ENCODE data around the gene CADM1. TPM values are rescaled to one million over a fixed set of nuclear protein-coding genes. Genes with fewer than 3 reads are reported as not detected.

Gene CADM1
- total and polyA plus RNA-seq, 8 donors, result 6.3 to 38.8 (median 24.5) TPM

DNA sequence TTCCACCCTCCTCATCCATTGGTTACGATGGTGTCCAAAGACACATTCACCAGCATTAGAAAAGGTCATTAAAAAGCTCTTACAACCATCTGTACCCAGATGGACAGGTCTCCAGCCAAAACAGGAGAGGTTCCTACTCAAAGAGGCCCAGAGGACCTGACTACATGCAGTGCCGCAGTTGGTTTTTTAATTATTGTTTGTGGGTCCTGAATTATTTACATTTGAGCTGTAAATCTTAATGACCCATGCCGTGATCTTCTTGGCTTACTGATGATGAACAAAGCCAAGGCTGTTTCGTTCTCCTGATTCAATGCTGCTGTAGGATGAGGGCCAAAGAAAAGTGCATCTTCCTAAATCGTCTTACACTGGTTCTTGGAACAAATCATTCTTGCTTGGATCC is 83.7 kb downstream of the CADM1 start:
- Histone ChIP-seq H3K4me3 (no peak overlapping the region), H3K27ac (no peak overlapping the region), H3K4me1 (no peaks in the 10 kb centered on the region), H3K27me3 (no peaks in the 10 kb centered on the region), H3K9me3 (no peaks in the 10 kb centered on the region), H3K36me3 (no peaks in the 10 kb centered on the region)
- TF ChIP-seq, protein P1, sequence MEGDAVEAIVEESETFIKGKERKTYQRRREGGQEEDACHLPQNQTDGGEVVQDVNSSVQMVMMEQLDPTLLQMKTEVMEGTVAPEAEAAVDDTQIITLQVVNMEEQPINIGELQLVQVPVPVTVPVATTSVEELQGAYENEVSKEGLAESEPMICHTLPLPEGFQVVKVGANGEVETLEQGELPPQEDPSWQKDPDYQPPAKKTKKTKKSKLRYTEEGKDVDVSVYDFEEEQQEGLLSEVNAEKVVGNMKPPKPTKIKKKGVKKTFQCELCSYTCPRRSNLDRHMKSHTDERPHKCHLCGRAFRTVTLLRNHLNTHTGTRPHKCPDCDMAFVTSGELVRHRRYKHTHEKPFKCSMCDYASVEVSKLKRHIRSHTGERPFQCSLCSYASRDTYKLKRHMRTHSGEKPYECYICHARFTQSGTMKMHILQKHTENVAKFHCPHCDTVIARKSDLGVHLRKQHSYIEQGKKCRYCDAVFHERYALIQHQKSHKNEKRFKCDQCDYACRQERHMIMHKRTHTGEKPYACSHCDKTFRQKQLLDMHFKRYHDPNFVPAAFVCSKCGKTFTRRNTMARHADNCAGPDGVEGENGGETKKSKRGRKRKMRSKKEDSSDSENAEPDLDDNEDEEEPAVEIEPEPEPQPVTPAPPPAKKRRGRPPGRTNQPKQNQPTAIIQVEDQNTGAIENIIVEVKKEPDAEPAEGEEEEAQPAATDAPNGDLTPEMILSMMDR (IDR thresholded peaks at IDR 0.05), result no peak
- no peak for ATAC-seq
- 66 to 77% methylated on average over 5 of the region's 5 CpGs for WGBS, 2 donors
- FAIRE-seq, result no peak
- DNase-seq, result no peak
- intact Hi-C loops (cut with DNase I), result no loop called here

DNA sequence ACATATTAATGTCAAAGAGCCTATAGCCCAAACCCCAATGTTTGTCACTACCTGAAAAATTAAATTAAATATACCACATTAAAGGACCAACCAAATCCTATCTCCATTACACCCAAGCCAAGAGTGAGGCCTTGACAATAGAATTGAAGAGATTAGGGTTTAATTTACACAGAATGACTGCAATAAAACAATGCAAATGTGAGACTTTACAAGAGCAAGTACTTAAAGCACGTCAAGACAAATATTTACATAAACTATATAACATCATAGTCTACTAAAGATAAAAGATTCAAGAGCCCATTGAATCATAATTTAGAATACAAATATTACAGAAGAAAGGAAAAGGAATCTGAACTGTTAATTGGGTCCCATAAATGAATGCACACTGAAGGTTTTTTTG is 85.6 kb downstream of the CADM1 start:
- ATAC-seq, result no peak
- TF ChIP-seq, protein P1 (IDR thresholded peaks at IDR 0.05), result no peak
- Histone ChIP-seq H3K4me3 (no peak overlapping the region), H3K36me3 (no peaks in the 10 kb centered on the region), H3K27me3 (no peaks in the 10 kb centered on the region), H3K27ac (no peak overlapping the region), H3K4me1 (no peaks in the 10 kb centered on the region), H3K9me3 (no peaks in the 10 kb centered on the region)
- FAIRE-seq, result no peak
- 44 to 58% methylated on average over 1 of the region's 1 CpG for WGBS, 2 donors
- DNase-seq, result no peak
- intact Hi-C loops (cut with DNase I), result no loop called here

DNA sequence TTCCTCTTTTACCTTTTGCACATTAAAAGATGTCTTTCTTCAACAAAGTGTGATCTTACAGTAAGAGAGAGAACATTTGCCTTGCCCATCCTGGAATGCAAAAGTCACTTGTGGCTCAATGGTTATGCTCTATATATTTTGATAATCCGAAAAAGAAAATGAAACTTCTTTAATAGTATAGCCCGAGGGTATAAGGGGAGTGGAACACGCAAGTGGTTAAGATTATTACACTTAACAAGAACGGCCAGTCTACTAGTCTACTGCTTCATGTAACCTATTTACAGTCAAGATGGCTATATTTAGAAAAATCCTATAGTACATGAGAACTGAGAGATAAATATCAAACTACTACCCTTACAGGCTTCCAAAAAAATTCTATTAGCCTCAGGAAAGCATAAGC is 86.1 kb downstream of the CADM1 start:
- WGBS, 2 donors, result 69 to 87% methylated on average over 4 of the region's 4 CpGs
- ATAC-seq (no peak), FAIRE-seq (no peak), DNase-seq (no peak)
- Histone ChIP-seq H3K36me3 (no peaks in the 10 kb centered on the region), H3K4me1 (no peaks in the 10 kb centered on the region), H3K4me3 (no peak overlapping the region), H3K9me3 (no peaks in the 10 kb centered on the region), H3K27me3 (no peaks in the 10 kb centered on the region), H3K27ac (no peak overlapping the region)
- intact Hi-C loops (cut with DNase I), result no loop called here
- TF ChIP-seq, protein P1 (IDR thresholded peaks at IDR 0.05), result no peak

DNA sequence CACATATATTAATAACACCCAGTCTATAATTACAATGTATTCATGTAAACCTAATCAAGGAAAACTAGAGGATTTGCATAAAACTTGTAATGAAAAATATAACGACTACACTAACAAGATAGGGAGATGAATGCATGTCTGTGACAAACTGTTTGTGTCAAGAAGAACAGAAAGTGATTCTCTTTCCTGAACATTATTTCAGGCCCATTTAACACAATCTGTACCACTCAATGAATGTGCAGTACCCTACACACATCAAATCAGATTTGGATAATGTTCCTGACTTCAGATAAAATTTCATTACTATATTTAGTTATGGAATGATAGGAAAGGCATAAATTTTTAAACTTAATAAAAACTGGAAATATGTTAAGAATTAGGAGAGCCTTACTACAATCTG is 93.1 kb downstream of the CADM1 start:
- DNase-seq (no peak), FAIRE-seq (no peak), ATAC-seq (no peak)
- intact Hi-C loops (cut with DNase I), result no loop called here
- Histone ChIP-seq H3K36me3 (no peaks in the 10 kb centered on the region), H3K9me3 (no peaks in the 10 kb centered on the region), H3K4me3 (no peak overlapping the region), H3K27me3 (no peaks in the 10 kb centered on the region), H3K4me1 (no peaks in the 10 kb centered on the region), H3K27ac (no peak overlapping the region)
- TF ChIP-seq, protein P1 (IDR thresholded peaks at IDR 0.05), result no peak
- 69% methylated on average over 1 of the region's 1 CpG for WGBS, 2 donors

DNA sequence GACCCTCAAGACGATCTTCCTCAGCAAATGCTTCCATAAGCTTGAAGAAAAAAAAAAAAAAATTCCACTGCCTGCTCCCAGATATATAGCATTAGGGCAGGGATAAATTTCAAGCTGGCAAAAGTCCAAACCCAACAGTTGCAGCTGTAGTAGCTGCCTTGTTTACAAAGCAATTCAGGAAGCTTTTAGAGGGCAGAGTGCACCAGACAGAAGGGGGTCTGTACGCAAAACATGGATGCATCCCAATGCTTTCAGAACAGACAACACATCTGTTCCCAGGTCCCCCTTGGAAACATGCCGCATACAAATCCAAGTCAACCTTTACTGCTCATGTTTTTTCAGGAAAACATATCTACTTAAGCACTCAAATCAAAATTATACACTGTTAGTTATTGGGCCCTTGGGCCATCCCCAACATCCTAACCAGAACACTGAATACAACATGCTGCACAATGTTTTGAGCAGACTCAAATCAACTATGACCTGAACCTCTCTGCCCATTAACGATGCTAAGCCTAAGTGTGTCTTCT is 94.5 kb downstream of the CADM1 start:
- Histone ChIP-seq H3K4me1 (no peaks in the 10 kb centered on the region), H3K4me3 (no peak overlapping the region), H3K9me3 (no peaks in the 10 kb centered on the region), H3K36me3 (no peaks in the 10 kb centered on the region), H3K27ac (no peak overlapping the region), H3K27me3 (no peaks in the 10 kb centered on the region)
- peak in 3 of 4 donors; percentile 25 to 66 (median 49) for ATAC-seq
- WGBS, 2 donors, result 35 to 43% methylated on average over 4 of the region's 4 CpGs
- no peak for FAIRE-seq
- no peak for DNase-seq
- TF ChIP-seq, protein P1 (IDR thresholded peaks at IDR 0.05), result no peak
- intact Hi-C loops (cut with DNase I), result no loop called here
